Liver (tissue), 9 donors: ENCODE measurements around the gene TRAK2. TPM values are rescaled to one million over a fixed set of nuclear protein-coding genes. Genes with fewer than 3 reads are reported as not detected.

Source experiments
- DNase-seq: peaks from one replicate; pipeline ENCODE4 v3.0.0-alpha.2; 2017; ENCODE audit warnings: low spot score
- H3K27ac ChIP-seq, 2 donors: one replicate each; pipeline ENCODE4 v1.7.0; 2013; ENCODE audit warnings: inconsistent platforms in 2 of 2, low read length in 2 of 2, control low read depth in 1 of 2, low read depth in 1 of 2, mild to moderate bottlenecking in 1 of 2
- H3K27me3 ChIP-seq, 4 donors: one replicate each; pipeline versions ENCODE4 v1.6.1 to v1.7.0; 2013; ENCODE audit warnings: low read length in 3 of 4, inconsistent platforms in 1 of 4, mild to moderate bottlenecking in 1 of 4, moderate library complexity in 1 of 4; ENCODE audit not compliant: control insufficient read depth in 4 of 4, insufficient read depth in 4 of 4
- H3K36me3 ChIP-seq, 4 donors: one replicate each; pipeline versions ENCODE4 v1.6.1 to v1.7.0; 2013; ENCODE audit warnings: low read length in 3 of 4, mild to moderate bottlenecking in 3 of 4, low read depth in 1 of 4, moderate library complexity in 1 of 4; ENCODE audit not compliant: control insufficient read depth in 4 of 4, insufficient read depth in 3 of 4
- H3K4me1 ChIP-seq, 4 donors: one replicate each; pipeline versions ENCODE4 v1.6.1 to v1.7.0; 2013; ENCODE audit warnings: low read length in 3 of 4, mild to moderate bottlenecking in 3 of 4, moderate library complexity in 1 of 4; ENCODE audit not compliant: control insufficient read depth in 4 of 4, insufficient read depth in 4 of 4
- H3K4me3 ChIP-seq, 3 donors: one replicate each; pipeline versions ENCODE4 v1.6.1 to v1.7.0; 2013; ENCODE audit warnings: low read length in 3 of 3, control low read depth in 1 of 3, low read depth in 1 of 3, mild to moderate bottlenecking in 1 of 3
- H3K9ac ChIP-seq, 2 donors: one replicate each; pipeline ENCODE4 v1.7.0; 2013; ENCODE audit warnings: low read length in 2 of 2, mild to moderate bottlenecking in 2 of 2, moderate library complexity in 2 of 2, control low read depth in 1 of 2, low read depth in 1 of 2
- H3K9me3 ChIP-seq, 4 donors: one replicate each; pipeline versions ENCODE4 v1.6.1 to v1.7.0; 2013; ENCODE audit warnings: low read length in 3 of 4; ENCODE audit not compliant: control insufficient read depth in 4 of 4
- ATF3 ChIP-seq: IDR thresholded peaks from 2 replicates; pipeline ENCODE4 v1.6.1; 2016; ENCODE audit warnings: antibody characterized with exemption
- EGR1 ChIP-seq, 2 donors: IDR thresholded peaks; 2 replicates each; pipeline ENCODE4 v1.6.1; 2016 to 2018; ENCODE audit warnings: antibody characterized with exemption in 2 of 2, low read depth in 2 of 2
- FOXA2 ChIP-seq: IDR thresholded peaks from 2 replicates; pipeline ENCODE4 v1.6.1; 2016; ENCODE audit warnings: antibody characterized with exemption
- HNF4A ChIP-seq, 2 donors: conservative IDR thresholded peaks; 2 replicates each; pipeline ENCODE4 v1.6.1; 2016; ENCODE audit warnings: antibody characterized with exemption in 2 of 2, mild to moderate bottlenecking in 2 of 2
- JUND ChIP-seq, 2 donors: IDR thresholded peaks; 2 replicates each; pipeline ENCODE4 v1.6.1; 2016; ENCODE audit warnings: antibody characterized with exemption in 2 of 2
- NR2F2 ChIP-seq: IDR thresholded peaks from 2 replicates; pipeline ENCODE4 v1.6.1; 2016; ENCODE audit warnings: antibody characterized with exemption
- RAD21 ChIP-seq, 2 donors: IDR thresholded peaks; 2 replicates each; pipeline ENCODE4 v1.6.1; 2016; ENCODE audit warnings: antibody characterized with exemption in 2 of 2, mild to moderate bottlenecking in 2 of 2
- REST ChIP-seq: IDR thresholded peaks from 2 replicates; pipeline ENCODE4 v1.6.1; 2016; ENCODE audit warnings: antibody characterized with exemption, mild to moderate bottlenecking
- RXRA ChIP-seq, 2 donors: IDR thresholded peaks; 2 replicates each; pipeline ENCODE4 v1.6.1; 2017 to 2018; ENCODE audit warnings: antibody characterized with exemption in 2 of 2, mild to moderate bottlenecking in 1 of 2
- SP1 ChIP-seq: IDR thresholded peaks from 2 replicates; pipeline ENCODE4 v1.6.1; 2018; ENCODE audit warnings: antibody characterized with exemption, mild to moderate bottlenecking
- TAF1 ChIP-seq: conservative IDR thresholded peaks from 2 replicates; pipeline ENCODE4 v1.6.1; 2016; ENCODE audit warnings: antibody characterized with exemption, mild to moderate bottlenecking
- WGBS: extraction: QIAGEN DNeasy Blood & Tissue Kit; methylation state at CpG from one replicate; pipeline ENCODE4 v1.1.7; 2013; 5-methylcytosine and 5-hydroxymethylcytosine counted together
- polyA plus RNA-seq, 2 donors: library from polyadenylated mRNA; stranded (reverse) in 1 of 2; unstranded in 1 of 2; fragments of 200-250 nt in 1 of 2; fragments of >200 nt in 1 of 2; fragmentation: Nextera tagmentation in 1 of 2; extraction: Ambion mirVana in 1 of 2; gene quantifications; one replicate each; pipeline versions ENCODE4 v1.2.1 to v1.2.3, GENCODE V29; 2013 to 2015
- total RNA-seq, 2 donors: library from RNA; depleted of rRNA; stranded (reverse); fragments of >200 nt; gene quantifications; one replicate each; pipeline ENCODE4 v1.2.3, GENCODE V29; 2014
- TF ChIP-seq, protein P1 (sequence below): fragments of 150-350 bp; IDR thresholded peaks from 2 replicates; pipeline ENCODE4 v1.5.1; 2017; ENCODE audit warnings: improper control_type of control experiment, low read depth, low read length; ENCODE audit not compliant: missing input control
- TF ChIP-seq, protein P2 (sequence below): IDR thresholded peaks from 2 replicates; pipeline ENCODE4 v1.6.1; 2016; ENCODE audit warnings: antibody characterized with exemption
- donor health status: healthy.
- donor health status: healthy.
- donor health status: healthy.
- donor health status: healthy.
- donor health status: healthy.

TRAK2 gene
- total and polyA plus RNA-seq, 4 donors = 6.1 to 207 (median 12.4) TPM

DNA sequence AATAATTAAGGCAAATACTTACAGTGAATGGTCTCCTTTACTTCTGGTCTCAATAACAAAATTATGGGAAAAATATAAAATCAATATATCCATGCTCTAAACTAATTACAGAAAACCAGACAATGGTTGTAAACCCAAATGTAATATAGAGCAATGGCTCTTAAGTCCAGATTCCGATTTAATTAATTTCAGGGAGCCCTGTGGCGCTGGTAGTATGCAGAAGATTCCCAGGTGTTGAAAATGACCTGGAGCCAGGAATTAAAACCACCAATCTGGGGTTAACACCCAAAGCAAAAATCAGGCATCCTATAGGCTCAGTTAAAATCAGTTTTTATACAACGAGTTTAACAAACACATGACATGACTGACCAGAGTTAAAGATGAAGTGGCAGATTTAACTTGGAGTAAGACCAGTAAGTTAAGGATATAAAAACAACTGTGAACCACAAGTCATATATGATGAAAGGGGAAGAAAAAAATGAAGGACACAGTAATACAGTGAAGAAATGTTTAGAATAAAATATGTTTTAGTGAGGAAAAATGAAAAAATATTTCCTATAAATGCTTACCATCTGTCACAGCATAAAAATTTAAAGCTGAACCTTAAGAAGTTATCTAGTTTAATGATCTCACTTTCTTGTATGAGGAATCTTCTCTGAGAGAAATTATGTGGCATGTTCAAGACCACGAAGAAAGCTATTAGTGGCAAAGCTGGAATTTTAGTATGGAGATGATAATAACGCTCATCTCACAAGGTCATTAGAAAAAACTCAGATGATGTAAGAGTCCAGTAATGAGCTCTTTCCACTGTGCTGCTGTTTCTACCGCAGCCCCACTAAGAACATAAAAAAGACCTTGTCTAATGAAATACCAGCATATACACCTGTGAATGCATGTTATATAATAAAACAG lies 48.4 kb downstream of the TRAK2 start:
- Histone ChIP-seq H3K9ac (no peak overlapping the region), H3K9me3 (no peaks in the 10 kb centered on the region), H3K27ac (no peak overlapping the region), H3K4me1 (peaks cover 5 to 10% (median 7%) of the 10 kb centered on the region in 4 donors), H3K27me3 (no peaks in the 10 kb centered on the region), H3K36me3 (peaks cover 1 to 5% (median 2%) of the 10 kb centered on the region in 4 donors), H3K4me3 (no peak overlapping the region)
- TF ChIP-seq JUND (IDR thresholded peaks at IDR 0.05) (no peak), NR2F2 (no peak)
- no peak for DNase-seq
- 85% methylated on average over 6 of the region's 6 CpGs for WGBS

DNA sequence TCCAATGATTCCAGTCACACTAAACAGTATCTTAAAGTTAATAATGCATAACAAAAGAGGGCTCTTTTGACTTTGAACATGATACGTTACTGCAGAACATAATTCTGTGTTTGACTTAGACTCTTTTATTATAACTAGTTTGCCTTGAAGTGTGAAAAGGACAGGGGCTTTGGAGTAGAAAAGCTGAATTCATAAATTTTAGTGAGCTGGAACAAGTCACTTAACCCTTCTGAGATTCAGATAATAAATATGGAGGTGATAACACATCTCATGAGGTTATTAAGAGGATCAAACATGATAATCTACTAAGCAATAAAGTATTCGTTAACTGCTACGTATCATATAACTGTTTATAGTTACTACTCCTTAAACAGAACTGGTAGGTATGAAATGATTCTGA lies 49.4 kb downstream of the TRAK2 start:
- Histone ChIP-seq H3K36me3 (peaks cover 1 to 12% (median 7%) of the 10 kb centered on the region in 4 donors), H3K4me1 (peaks cover 3 to 5% (median 4%) of the 10 kb centered on the region in 4 donors), H3K27ac (no peak overlapping the region), H3K9ac (no peak overlapping the region), H3K27me3 (no peaks in the 10 kb centered on the region), H3K4me3 (no peak overlapping the region), H3K9me3 (no peaks in the 10 kb centered on the region)
- 91% methylated on average over 3 of the region's 3 CpGs for WGBS
- DNase-seq = no peak
- TF ChIP-seq RXRA (IDR thresholded peaks at IDR 0.05) = no peak
- TF ChIP-seq ATF3 = no peak
- TF ChIP-seq SP1 = no peak
- TF ChIP-seq TAF1 = no peak
- TF ChIP-seq RAD21 (IDR thresholded peaks at IDR 0.05) = no peak
- TF ChIP-seq, protein P1, sequence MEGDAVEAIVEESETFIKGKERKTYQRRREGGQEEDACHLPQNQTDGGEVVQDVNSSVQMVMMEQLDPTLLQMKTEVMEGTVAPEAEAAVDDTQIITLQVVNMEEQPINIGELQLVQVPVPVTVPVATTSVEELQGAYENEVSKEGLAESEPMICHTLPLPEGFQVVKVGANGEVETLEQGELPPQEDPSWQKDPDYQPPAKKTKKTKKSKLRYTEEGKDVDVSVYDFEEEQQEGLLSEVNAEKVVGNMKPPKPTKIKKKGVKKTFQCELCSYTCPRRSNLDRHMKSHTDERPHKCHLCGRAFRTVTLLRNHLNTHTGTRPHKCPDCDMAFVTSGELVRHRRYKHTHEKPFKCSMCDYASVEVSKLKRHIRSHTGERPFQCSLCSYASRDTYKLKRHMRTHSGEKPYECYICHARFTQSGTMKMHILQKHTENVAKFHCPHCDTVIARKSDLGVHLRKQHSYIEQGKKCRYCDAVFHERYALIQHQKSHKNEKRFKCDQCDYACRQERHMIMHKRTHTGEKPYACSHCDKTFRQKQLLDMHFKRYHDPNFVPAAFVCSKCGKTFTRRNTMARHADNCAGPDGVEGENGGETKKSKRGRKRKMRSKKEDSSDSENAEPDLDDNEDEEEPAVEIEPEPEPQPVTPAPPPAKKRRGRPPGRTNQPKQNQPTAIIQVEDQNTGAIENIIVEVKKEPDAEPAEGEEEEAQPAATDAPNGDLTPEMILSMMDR = no peak
- TF ChIP-seq FOXA2 = no peak
- TF ChIP-seq, protein P2, sequence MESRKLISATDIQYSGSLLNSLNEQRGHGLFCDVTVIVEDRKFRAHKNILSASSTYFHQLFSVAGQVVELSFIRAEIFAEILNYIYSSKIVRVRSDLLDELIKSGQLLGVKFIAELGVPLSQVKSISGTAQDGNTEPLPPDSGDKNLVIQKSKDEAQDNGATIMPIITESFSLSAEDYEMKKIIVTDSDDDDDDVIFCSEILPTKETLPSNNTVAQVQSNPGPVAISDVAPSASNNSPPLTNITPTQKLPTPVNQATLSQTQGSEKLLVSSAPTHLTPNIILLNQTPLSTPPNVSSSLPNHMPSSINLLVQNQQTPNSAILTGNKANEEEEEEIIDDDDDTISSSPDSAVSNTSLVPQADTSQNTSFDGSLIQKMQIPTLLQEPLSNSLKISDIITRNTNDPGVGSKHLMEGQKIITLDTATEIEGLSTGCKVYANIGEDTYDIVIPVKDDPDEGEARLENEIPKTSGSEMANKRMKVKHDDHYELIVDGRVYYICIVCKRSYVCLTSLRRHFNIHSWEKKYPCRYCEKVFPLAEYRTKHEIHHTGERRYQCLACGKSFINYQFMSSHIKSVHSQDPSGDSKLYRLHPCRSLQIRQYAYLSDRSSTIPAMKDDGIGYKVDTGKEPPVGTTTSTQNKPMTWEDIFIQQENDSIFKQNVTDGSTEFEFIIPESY = no peak
- TF ChIP-seq EGR1 (IDR thresholded peaks at IDR 0.05; ENCODE audit: low read depth in 2 of 2) = no peak
- TF ChIP-seq HNF4A (conservative IDR thresholded peaks at IDR 0.05) = no peak
- no peak for TF ChIP-seq REST
